Testis (tissue), 3 donors: ENCODE results near the gene TEX14. TPM values are rescaled to one million over a fixed set of nuclear protein-coding genes. Genes with fewer than 3 reads are reported as not detected.
"Not testable (repeated sequence)": the region's sequence is repeated elsewhere in the genome, so short reads cannot be mapped to it uniquely, and the experiment has no call there.

ENCODE experiments used
- DNase-seq: peaks from one replicate; pipeline ENCODE4 v3.0.0-alpha.2; 2019
- H3K27ac ChIP-seq, 2 donors: fragments of 200-600 bp; sonication (generic); one replicate each; pipeline ENCODE4 v1.5.1; 2019
- H3K27me3 ChIP-seq: fragments of 200-600 bp; sonication (generic); one replicate; pipeline ENCODE4 v1.5.1; 2019
- H3K36me3 ChIP-seq: fragments of 200-600 bp; sonication (generic); one replicate; pipeline ENCODE4 v1.5.1; 2017; ENCODE audit warnings: low read depth; ENCODE audit errors: missing control alignments
- H3K4me1 ChIP-seq: fragments of 200-600 bp; sonication (generic); one replicate; pipeline ENCODE4 v1.5.1; 2019
- H3K4me3 ChIP-seq, 2 donors: fragments of 200-600 bp; sonication (generic); one replicate each; pipeline ENCODE4 v1.5.1; 2017 to 2019
- H3K9me3 ChIP-seq: fragments of 200-600 bp; sonication (generic); one replicate; pipeline ENCODE4 v1.5.1; 2017
- CTCF ChIP-seq, 3 experiments: fragments of 450-650 bp in 2 of 3; fragments of 200-600 bp in 1 of 3; sonication (generic) in 1 of 3; IDR thresholded peaks; one replicate each; pipeline ENCODE4 v1.5.1; 2016 to 2019; ENCODE audit warnings: antibody characterized with exemption in 3 of 3, mild to moderate bottlenecking in 2 of 3, moderate library complexity in 1 of 3
- POLR2A ChIP-seq: fragments of 450-650 bp; IDR thresholded peaks from one replicate; pipeline ENCODE4 v1.6.1; 2017; ENCODE audit warnings: antibody characterized with exemption, mild to moderate bottlenecking, moderate library complexity
- WGBS, 2 donors: methylation state at CpG; one replicate each; pipeline ENCODE4 v1.1.5; 2018; 5-methylcytosine and 5-hydroxymethylcytosine counted together
- intact Hi-C: fragments of 100-400 bp; cut with DNase I; formaldehyde crosslinking; loops from one replicate; pipeline ENCODE4 v1.15.1; 2023; ENCODE audit warnings: low total_unique reads
- polyA plus RNA-seq: library from polyadenylated mRNA; stranded (reverse); fragments of 350-450 nt; fragmentation: Illumina TruSeq; extraction: RNeasy Lipid Tissue Mini Kit (QIAGEN cat#74804); gene quantifications from one replicate; pipeline ENCODE4 v1.2.3, GENCODE V29; 2014; ENCODE audit warnings: low read depth, low replicate concordance; ENCODE audit not compliant: insufficient read depth
- total RNA-seq, 2 donors: library from RNA; depleted of rRNA; stranded (reverse); fragments of >200 nt; gene quantifications; one replicate each; pipeline ENCODE4 v1.2.3, GENCODE V29; 2016

TEX14 gene
- total and polyA plus RNA-seq, 3 donors from 2014 or later, result 27.7 to 96.5 (median 37.2) TPM

GRCh38 chr17:58556833-58557250 lies 135.0 kb downstream of the TEX14 start:
- no peaks in the 10 kb centered on the region for H3K36me3 ChIP-seq
- TF ChIP-seq POLR2A, result no peak
- H3K4me1 ChIP-seq, result no peaks in the 10 kb centered on the region
- no peak overlapping the region for H3K27ac ChIP-seq
- no peak overlapping the region for H3K4me3 ChIP-seq
- H3K9me3 ChIP-seq, result no peaks in the 10 kb centered on the region
- intact Hi-C loops, result no loop called here
- DNase-seq, result no peak
- no peaks in the 10 kb centered on the region for H3K27me3 ChIP-seq
- WGBS, 2 donors, result 75 to 79% methylated on average over 5 of the region's 5 CpGs

DNA sequence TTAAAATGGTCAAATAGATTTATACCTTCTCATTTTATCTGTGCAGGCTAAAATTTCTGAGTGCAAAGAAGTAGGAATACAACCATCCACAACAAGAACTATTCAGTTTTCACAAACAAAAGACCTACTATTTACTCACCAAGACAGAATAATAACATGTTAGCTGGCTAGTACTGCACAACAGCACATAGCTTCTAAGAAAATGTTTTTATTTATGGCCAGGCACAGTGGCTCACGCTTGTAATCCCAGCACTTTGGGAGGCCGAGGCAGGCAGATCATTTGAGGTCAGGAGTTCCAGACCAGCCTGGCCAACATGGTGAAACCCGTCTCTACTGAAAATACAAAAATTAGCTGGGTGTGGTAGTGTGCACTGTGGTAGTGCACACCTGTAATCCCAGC lies 136.7 kb downstream of the TEX14 start:
- H3K27me3 ChIP-seq, H3K4me3 ChIP-seq, intact Hi-C loops, H3K36me3 ChIP-seq, H3K27ac ChIP-seq, H3K4me1 ChIP-seq, H3K9me3 ChIP-seq, DNase-seq: not testable (repeated sequence)
- 87 to 93% methylated on average over 3 of the region's 3 CpGs for WGBS, 2 donors

GRCh38 chr17:58541249-58541648 lies 150.6 kb downstream of the TEX14 start:
- WGBS, 2 donors, result 90 to 91% methylated on average over 2 of the region's 2 CpGs
- Histone ChIP-seq H3K36me3 (no peaks in the 10 kb centered on the region), H3K4me1 (no peaks in the 10 kb centered on the region), H3K27ac (no peak overlapping the region), H3K4me3 (no peak overlapping the region), H3K9me3 (no peaks in the 10 kb centered on the region), H3K27me3 (no peaks in the 10 kb centered on the region)
- TF ChIP-seq CTCF (IDR thresholded peaks at IDR 0.05) (peak in 2 of 3 experiments; percentile 4 to 18), POLR2A (no peak)
- intact Hi-C loops, result no loop called here
- no peak for DNase-seq

DNA sequence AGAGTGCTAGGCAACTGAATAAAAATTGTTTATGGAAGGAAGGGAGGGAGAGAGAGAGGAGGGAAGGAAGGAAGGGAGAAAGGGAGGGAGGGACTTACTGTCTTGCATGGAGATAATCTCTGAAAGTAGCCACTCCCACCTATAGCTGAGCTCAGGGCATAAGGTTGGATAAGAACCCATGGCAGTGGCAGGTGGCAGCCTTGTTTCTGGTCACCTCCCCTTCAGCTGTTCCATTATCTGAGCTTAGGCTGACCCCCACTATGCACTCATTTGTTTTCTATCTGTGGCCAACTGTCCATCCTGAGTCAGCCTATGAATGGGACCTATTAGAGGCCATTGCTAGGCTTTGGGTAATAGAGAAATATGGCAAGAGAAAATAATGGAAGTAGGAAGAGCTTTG lies 152.1 kb downstream of the TEX14 start:
- TF ChIP-seq CTCF (IDR thresholded peaks at IDR 0.05) (no peak), POLR2A (no peak)
- Histone ChIP-seq H3K36me3 (no peaks in the 10 kb centered on the region), H3K4me3 (no peak overlapping the region), H3K27me3 (no peaks in the 10 kb centered on the region), H3K9me3 (no peaks in the 10 kb centered on the region), H3K27ac (no peak overlapping the region), H3K4me1 (no peaks in the 10 kb centered on the region)
- intact Hi-C loops, result no loop called here
- DNase-seq, result no peak

DNA sequence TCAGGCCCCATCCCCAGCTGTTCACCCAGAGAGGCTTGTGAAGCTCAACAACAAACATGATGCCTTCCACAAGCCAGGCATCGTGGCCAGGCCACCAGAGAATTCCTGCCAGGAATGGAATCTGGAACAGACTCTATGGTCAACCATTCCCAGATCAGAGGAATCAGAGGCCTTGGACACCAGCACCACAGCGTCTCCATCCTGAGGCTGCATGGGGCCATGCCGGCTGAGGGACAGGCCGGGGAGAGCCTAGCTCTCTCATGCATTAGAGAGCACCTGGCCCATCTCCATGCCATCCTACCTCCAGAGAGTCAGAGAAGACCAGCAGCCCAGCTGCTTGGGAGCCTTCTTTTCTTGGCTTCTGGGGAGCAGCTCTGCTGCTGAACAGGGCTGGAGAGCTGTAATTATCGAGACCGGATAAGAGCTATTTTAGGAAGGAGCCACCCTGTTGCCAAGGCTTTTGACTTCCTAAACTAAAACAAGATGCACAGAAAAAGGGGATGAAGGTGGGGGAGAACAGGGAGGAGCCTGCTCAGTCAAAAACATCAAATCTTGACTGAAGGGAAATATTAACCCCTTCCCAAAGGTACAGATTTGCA lies 152.9 kb downstream of the TEX14 start:
- Histone ChIP-seq H3K4me1 (no peaks in the 10 kb centered on the region), H3K27ac (no peak overlapping the region), H3K27me3 (no peaks in the 10 kb centered on the region), H3K4me3 (no peak overlapping the region), H3K9me3 (no peaks in the 10 kb centered on the region), H3K36me3 (no peaks in the 10 kb centered on the region)
- WGBS, 2 donors, result 53 to 58% methylated on average over 3 to 6 of the region's 6 CpGs
- intact Hi-C loops, result no loop called here
- TF ChIP-seq CTCF (IDR thresholded peaks at IDR 0.05), result no peak
- TF ChIP-seq POLR2A, result no peak
- DNase-seq, result no peak

GRCh38 chr17:58537266-58537665 lies 154.6 kb downstream of the TEX14 start:
- H3K4me3 ChIP-seq, result no peak overlapping the region
- no peaks in the 10 kb centered on the region for H3K4me1 ChIP-seq
- H3K27ac ChIP-seq, result no peak overlapping the region
- no peak for DNase-seq
- intact Hi-C loops, result no loop called here
- H3K9me3 ChIP-seq, result no peaks in the 10 kb centered on the region
- no peaks in the 10 kb centered on the region for H3K36me3 ChIP-seq
- TF ChIP-seq POLR2A (no peak), CTCF (IDR thresholded peaks at IDR 0.05) (no peak)
- WGBS, 2 donors, result 93 to 94% methylated on average over 3 to 4 of the region's 4 CpGs
- no peaks in the 10 kb centered on the region for H3K27me3 ChIP-seq
